Bladder microvascular endothelial cell (primary cell): ENCODE data around the gene YDJC. TPM values are rescaled to one million over a fixed set of nuclear protein-coding genes. Genes with fewer than 3 reads are reported as not detected.

Experiments
- total RNA-seq: library from RNA; depleted of rRNA; stranded (reverse); fragments of >200 nt; gene quantifications from 2 replicates; pipeline ENCODE4 v1.2.3, GENCODE V29; 2014

The YDJC gene, protein sequence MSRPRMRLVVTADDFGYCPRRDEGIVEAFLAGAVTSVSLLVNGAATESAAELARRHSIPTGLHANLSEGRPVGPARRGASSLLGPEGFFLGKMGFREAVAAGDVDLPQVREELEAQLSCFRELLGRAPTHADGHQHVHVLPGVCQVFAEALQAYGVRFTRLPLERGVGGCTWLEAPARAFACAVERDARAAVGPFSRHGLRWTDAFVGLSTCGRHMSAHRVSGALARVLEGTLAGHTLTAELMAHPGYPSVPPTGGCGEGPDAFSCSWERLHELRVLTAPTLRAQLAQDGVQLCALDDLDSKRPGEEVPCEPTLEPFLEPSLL
- total RNA-seq, result 10.6 and 14.1 TPM in 2 replicates

DNA sequence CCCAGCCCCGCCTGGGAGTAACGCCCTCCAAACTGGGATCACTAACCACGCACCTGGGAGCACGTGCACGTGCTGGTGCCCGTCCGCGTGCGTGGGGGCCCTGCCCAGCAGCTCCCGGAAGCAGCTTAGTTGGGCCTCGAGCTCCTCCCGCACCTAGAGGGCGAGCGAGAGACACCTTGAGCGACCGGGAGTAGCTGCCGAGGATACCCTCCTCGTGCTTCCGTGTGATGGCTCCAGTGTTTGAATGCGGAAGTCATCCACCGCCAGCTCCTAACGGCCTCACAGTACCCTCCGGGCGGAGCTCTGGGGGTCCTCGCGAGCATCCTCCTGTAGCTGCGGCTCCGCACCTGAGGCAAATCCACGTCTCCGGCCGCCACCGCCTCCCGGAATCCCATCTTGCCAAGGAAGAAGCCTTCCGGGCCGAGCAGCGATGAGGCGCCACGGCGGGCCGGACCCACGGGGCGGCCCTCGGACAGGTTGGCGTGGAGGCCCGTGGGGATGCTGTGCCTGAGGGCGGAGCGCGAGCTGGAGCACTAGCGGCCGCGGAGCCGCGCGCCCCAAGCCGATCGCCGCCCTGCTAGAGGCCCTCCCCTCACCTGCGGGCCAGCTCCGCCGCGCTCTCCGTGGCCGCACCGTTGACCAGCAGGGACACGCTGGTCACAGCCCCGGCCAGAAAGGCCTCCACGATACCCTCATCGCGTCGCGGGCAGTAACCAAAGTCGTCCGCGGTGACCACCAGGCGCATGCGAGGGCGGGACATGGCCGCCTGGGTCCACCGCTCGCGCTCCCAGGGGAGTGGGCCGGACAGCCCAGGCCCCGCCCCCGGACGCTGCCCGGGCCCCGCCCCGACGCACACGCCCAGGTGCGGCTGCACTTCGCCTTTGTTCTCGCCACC lies at the start of gene YDJC:
Gene YDJC (minus strand): TSS at position 768 of the 895 bp plus-strand sequence. CDS start 8 bp downstream, at position 760.

DNA sequence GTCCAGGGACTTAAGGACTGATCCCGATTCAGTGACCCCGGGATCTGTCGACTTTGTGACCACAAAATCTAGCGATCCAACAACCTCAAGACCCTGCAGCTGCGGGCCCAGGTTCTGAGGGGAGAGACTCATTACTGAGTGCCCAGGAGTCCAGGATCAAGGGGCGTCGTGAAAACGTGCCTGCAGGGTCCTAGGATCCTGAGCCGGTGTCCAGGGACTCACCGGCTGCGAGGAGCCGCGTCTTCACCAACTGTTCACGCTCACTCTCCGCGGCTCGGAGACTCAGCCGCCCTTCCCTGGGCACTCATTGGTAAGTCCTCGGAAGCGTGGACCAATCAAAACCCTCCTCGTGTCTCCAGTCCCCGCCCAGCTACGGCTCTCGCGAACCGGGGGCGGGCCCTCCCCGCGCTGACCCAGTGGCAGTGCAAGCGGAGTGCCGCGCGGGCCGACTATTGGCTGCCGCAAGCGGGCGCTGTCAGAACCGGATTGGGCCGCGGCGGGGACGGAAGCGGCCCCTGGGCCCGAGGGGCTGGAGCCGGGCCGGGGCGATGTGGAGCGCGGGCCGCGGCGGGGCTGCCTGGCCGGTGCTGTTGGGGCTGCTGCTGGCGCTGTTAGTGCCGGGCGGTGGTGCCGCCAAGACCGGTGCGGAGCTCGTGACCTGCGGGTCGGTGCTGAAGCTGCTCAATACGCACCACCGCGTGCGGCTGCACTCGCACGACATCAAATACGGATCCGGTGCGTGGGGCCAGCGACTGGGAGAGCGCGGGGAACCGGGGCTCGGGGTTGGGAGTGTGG lies 12.2 kb upstream of the YDJC start, which contains the start of gene SDF2L1:
Gene SDF2L1 (plus strand): TSS at position 514 of the 795 bp plus-strand sequence. CDS start 35 bp downstream, at position 549.

DNA sequence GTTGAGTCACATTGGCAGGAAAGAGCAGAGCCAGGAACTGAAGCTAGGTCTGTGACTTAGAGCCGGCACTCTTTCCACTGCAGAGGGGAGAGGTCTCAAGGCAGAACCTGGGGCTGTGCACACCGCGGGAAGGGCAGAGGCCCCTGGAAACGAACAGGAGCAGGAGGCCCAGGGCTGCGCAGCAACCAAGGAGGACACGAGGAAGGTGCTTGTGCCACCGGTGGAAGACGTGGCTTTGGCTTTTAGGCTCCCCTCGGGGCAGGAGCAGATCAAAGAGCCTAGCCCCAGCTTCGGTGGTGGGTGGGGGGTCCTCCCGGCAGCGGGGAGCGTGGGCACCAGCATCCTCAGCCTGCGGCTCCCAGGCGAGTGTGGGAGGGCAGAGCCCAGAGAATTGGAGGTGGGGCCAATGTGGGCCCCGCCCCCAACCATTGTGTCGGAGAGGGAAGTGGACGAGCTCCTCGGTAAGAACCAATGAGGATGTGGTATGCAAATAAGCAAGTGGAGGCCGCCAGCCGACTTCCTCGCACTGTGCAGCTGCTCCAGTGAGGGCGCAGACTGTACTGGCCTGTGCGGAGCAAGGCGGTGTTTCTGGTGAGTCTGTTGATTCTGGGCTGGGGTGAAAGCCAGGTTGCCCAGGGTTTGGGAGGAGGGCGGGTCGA lies 2.5 kb upstream of the YDJC start, which contains the start of gene CCDC116:
Gene CCDC116 (plus strand): TSS at position 524 of the 659 bp plus-strand sequence. CDS start 422 bp downstream, outside the sequence.

Other genes with a start within 250 kb of the YDJC start
- 0.19 TPM in 1 of 2 replicates, not detected in the other for gene RIMBP3B, start 246.3 kb downstream of the YDJC start, total RNA-seq
- 1.9 and 4.2 TPM in 2 replicates for gene HIC2, start 212.7 kb downstream of the YDJC start, total RNA-seq
- gene TMEM191C, start 162.6 kb downstream of the YDJC start, total RNA-seq, result 0.63 and 1.9 TPM in 2 replicates
- gene RIMBP3C, start 78.6 kb downstream of the YDJC start, total RNA-seq, result not detected in 2 replicates
- 28.3 and 29.6 TPM in 2 replicates for gene UBE2L3, start 62.3 kb downstream of the YDJC start, total RNA-seq
- 0.13 and 0.16 TPM in 2 replicates for gene CCDC116, start 2.7 kb upstream of the YDJC start, total RNA-seq
- 19.1 and 53.1 TPM in 2 replicates for gene SDF2L1, start 12.3 kb upstream of the YDJC start, total RNA-seq
- gene PPIL2, start 36.0 kb upstream of the YDJC start, total RNA-seq, result 11.2 and 26.1 TPM in 2 replicates
- gene YPEL1, start 105.8 kb upstream of the YDJC start, total RNA-seq, result 2.9 and 8.3 TPM in 2 replicates
- gene MAPK1, start 237.6 kb upstream of the YDJC start, total RNA-seq, result 32.1 and 66.0 TPM in 2 replicates